GM12865 (cell line): ENCODE data around the gene NDUFAF5.
"Not testable (repeated sequence)": the region's sequence is repeated elsewhere in the genome, so short reads cannot be mapped to it uniquely, and the experiment has no call there.

ENCODE experiments used
- DNase-seq: peaks from one replicate; pipeline ENCODE4 v3.0.0; 2010; ENCODE audit warnings: low read depth
- H3K4me3 ChIP-seq: 2 replicates; pipeline ENCODE4 v1.5.1; 2011; ENCODE audit warnings: mild to moderate bottlenecking, low read depth, low read length, control low read depth
- CTCF ChIP-seq: IDR thresholded peaks from 2 replicates; pipeline ENCODE4 v1.5.1; 2011; ENCODE audit warnings: low read length, control low read depth, low read depth, inconsistent platforms; ENCODE audit not compliant: insufficient read depth; ENCODE audit errors: missing control alignments

NDUFAF5 gene

GRCh38 chr20:13784893-13785715 lies at the start of gene NDUFAF5, which contains the start of gene ESF1:
Gene NDUFAF5, plus strand, starts transcription at chr20:13785028. Its CDS starts 41 bp downstream, at chr20:13785069.
Gene ESF1, minus strand, starts transcription at chr20:13784919. Its CDS starts 1,779 bp downstream, at chr20:13783140.
- H3K4me3 ChIP-seq = peak within 1 kb of the TSS; percentile 73
- DNase-seq = peak; percentile 98
- no peak for TF ChIP-seq CTCF

DNA sequence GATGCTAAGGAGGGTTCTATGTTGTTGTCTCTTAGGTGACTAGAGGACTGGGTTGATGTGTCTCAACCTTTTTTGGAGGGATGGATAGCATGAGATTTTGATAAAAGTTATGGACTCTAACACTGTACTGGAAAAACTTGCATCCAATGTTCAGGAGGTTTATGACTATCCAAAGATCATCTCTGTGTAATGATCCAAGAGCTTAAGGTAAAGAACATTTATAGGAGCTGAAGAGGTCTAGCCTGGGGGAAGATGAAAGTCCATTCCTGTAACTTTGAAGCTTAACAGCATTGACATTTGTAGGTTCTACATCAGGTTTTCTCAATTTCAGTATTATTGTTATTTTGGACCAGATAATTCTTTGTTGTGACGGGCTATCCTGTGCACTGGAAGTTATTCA lies 49.0 kb upstream of the NDUFAF5 start:
- H3K4me3 ChIP-seq = no peak overlapping the region
- DNase-seq = no peak
- TF ChIP-seq CTCF = no peak

DNA sequence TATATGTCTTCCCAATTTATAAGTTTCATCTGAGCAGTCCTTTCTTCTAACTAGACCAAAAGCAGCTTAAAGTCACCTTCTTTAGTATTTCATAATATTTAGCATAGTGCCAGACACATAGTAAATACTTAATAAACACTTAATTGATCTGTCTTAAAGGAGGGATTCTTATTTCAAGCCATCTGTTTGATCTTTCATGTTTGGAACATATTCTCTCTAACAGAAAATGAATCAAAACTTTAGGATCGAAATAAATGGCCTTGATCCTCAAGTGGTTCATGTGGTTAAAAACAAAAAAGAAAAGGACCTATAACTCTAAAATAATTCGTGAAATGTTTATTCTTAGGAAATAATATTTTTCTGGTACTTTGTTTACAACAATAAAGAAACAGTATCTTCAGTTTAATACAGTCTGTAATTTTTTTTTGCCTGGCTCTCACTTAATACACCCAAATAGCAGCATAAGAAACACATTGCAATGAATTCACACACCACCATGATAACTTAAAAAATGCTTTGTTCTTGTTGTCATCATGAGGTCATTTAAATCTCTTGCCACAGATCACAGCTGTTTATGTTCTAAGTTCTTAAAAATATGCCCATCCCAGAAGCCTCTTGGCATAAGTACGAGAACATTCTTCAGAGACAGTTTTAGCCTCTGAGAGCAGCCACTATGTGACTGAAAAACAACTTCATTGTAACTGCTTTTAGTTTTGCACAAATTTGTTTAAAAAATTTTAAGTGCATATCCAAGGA lies 48.2 kb upstream of the NDUFAF5 start:
- no peak for DNase-seq
- TF ChIP-seq CTCF = no peak
- H3K4me3 ChIP-seq = no peak overlapping the region

GRCh38 chr20:13738187-13738586 lies 46.6 kb upstream of the NDUFAF5 start:
- H3K4me3 ChIP-seq, DNase-seq: not testable (repeated sequence)

- DNase-seq = no peak
- no peak for TF ChIP-seq CTCF
- no peak overlapping the region for H3K4me3 ChIP-seq
These were observed 44.8 kb upstream of the NDUFAF5 start for GRCh38 chr20:13739731-13740649.

- TF ChIP-seq CTCF = no peak
- DNase-seq = no peak
- no peak overlapping the region for H3K4me3 ChIP-seq
These were observed 42.9 kb upstream of the NDUFAF5 start for GRCh38 chr20:13741879-13742278.
